GM19099 (cell line): Measurements from ENCODE around the gene PROB1.

ENCODE experiments used
- POLR2A ChIP-seq: IDR thresholded peaks from 3 replicates; pipeline ENCODE4 v1.6.1; 2011; ENCODE audit warnings: low read depth; ENCODE audit not compliant: insufficient read length; ENCODE audit errors: extremely low read depth

Gene PROB1

DNA sequence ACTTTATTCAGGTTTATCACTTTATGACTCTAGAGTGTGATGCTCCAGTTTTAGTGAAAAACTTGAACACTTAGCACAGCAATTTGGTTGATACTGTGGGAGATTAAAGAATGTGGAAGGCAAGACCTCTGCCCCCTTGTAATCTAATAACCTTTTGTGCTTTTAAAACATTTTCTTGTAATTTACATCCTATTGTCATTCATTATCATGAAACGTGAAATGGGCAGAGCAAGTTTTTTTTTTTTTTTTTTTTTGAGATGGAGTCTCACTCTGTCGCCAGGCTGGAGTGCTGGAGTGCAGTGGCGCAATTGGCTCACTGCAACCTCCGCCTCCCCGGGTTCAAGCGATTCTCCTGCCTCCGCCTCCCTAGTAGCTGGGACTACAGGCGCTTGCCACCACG lies 51.4 kb downstream of the PROB1 start:
- TF ChIP-seq POLR2A: no peak

DNA sequence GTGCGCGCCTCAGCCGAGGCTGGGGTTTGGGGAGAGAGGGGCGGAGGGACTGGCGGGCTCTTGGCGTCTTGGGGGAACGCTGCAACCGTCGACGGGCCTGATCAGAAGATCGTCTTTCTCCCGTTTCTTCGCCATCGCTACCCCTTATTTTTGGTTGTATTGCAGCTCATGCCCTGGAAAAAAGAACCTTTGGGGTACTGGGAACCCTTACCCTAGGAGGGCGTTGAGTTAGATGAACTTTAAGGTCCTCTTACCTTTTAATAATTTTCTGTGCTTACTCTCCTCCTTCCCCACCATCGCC lies 52.5 kb downstream of the PROB1 start:
- TF ChIP-seq POLR2A: no peak

DNA sequence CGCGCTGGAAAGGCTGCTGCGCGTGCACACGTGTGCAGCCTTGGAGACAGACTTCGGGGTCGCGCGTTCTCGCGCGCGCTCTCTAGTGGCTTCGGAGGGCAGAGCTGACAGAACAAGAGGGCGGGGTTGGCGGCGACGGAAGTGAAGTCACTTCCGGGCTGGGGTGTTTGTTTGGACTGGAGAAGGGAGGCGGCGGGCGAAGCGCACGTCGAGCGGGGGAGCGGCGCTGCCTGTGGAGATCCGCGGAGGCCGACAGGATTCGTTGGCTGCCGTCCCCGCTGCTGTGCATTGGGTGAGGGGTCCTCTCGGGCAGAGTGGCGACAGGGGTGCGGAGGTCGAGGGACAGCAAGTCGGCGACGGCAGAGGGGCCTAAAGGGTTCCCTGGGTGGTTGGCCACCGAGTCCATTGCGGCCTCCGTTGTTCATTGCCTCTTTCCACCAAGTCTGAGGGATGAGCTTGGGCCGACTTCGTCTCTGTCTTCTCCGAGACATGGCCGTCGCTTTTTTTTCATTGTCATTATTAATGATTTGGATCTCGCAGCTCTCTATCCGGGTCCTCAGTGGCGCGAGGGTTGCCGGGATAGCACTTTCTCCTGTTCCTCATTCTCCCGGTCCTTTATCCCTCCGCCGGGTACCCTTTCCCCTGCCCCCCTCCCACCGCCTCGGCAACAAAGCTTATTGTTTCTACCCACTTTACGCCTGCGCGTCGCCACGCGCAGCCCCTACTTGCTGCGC lies 53.0 kb downstream of the PROB1 start, which contains the start of gene PAIP2:
PAIP2 (plus strand) TSS at position 166 of the 734 bp plus-strand sequence. CDS start 21,931 bp downstream, outside the sequence.
- TF ChIP-seq POLR2A: peak; percentile 79

DNA sequence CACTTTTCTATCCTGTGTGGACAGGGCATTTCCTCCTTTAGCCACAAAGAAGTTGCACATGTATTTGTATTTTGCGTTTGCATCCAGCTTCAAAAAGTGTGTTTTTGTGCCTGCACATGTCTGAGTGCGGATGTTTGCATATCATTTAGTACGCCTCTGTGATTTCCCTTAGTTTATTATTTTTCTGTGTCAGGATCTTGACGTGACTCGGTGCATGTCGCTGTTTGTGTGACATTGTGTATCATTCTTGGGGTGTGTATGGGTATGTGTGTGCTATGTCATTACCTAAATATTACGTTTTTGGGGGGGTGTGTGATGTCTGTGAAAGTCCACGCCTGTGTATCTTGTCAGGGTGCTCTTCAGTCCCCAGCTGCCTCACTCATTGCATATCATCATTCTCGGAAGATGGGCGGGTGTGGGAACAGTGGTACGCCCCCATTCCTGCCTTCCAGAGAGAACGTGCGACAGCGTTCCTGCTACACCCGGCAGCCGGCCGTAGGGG lies 53.7 kb downstream of the PROB1 start:
- no peak for TF ChIP-seq POLR2A
